HS-27A (cell line): Measurements from ENCODE around the gene PHF20.
"Not testable (repeated sequence)": the region's sequence is repeated elsewhere in the genome, so short reads cannot be mapped to it uniquely, and the experiment has no call there.

Source experiments
- DNase-seq: peaks from one replicate; pipeline ENCODE4 v3.0.0-alpha.2; 2012; ENCODE audit warnings: low read depth, missing footprints

PHF20 gene

DNA sequence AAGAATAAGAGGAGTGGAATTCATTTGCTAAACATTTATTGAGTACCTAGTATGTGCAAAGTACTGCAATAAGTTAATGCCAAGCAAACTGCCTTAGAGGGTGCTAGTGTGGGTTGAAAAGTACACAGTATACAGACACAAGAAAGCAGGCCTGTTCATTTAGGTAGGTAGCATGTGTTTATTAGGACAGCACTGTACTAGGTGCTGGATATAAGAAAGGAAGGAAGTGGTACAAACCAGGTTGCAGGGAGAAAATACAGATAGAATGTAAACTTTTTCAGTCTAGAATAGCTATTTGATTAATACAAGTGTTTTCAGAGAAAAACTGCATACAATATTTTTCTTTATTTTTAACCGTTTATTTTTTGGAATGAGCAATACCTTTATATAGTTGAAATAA lies 68.1 kb downstream of the PHF20 start:
- DNase-seq, result no peak

DNA sequence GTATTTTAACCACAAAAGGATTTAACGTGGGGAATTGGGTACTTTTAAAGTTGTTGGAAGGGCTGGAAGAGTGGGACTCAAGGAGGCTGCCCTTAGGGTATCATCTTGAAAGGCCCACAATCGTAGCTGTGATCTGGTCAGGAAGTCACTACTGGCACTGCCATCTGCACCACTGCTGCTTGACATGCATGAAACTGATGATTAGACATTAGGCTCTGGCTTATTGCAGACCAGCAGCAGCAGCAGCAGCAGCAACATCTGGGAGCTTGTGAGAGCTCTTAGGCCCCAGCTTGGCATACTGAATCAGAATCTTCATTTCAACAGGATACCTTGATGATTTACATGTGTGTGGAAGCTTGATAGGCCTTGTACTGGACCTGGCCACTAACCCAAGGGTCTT lies 68.6 kb downstream of the PHF20 start:
- no peak for DNase-seq

DNA sequence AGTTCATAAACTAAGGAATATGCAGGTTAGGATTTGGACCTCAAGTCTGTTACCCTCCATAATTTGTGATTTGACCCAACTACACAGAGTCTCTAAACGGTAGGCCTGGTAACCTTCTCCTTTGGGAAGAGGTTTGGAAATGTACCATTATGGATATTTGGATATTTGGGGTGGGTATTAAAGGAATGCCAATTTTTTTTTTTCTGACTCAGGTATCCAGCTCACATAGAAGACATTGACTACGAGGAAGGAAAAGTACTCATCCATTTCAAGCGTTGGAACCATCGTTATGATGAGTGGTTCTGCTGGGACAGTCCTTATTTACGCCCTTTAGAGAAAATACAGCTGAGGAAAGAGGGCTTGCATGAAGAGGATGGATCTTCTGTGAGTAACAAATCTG lies 70.5 kb downstream of the PHF20 start:
- no peak for DNase-seq

DNA sequence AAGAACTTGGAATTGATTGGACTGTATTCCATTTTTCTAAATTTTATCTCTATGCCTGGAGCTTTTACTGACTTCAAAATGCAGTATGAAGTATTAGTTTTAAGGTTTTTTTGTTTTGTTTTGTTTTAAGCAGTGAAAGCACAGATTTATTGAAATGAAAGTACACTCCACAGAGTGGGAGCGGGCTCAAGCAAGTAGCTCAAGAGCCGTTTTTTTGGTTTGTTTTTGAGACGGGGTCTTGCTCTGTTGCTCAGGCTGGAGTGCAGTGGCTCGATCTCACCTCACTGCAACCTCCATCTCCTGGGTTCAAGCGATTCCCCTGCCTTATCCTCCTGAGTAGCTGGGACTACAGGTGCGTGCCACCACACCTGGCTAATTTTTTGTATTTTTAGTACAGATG lies 72.1 kb downstream of the PHF20 start:
- DNase-seq, result not testable (repeated sequence)

DNA sequence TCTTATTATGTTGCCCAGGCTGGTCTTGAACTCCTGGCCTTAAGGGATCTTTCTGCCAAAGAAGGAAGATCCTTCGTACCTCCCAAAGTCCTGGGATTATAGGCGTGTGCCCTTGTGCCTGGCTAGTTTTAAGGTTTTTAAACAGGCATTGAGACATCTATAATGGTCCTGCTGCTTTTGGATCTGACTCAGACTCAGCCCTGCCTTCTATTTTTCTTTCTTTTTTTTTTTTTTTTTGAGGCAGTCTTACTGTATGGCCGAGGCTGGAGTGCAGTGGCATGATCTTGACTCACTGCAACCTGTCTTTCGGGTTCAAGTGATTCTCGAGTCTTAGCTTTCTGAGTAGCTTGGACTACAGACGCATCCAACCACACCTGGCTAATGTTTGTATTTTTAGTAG lies 73.7 kb downstream of the PHF20 start:
- no peak for DNase-seq

DNA sequence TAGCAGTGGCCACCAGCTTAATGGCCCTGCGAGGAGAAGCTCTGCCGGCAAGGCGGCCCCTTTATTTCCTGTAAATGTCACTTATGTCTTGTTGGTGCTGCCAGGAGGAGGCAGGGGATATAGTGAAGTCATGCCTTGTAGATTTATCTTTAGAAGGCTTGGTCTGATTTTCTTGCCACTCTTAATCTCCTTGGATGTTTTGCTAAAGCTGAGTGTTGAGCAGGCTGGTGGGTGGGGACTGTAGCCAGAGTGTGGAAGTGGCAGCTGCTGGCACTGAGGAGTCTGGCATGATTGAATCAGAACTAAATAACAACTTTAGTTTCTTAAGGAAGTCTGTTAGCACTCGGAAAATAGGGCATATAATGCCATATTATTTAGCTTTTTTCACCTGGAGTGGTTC lies 77.9 kb downstream of the PHF20 start:
- no peak for DNase-seq

DNA sequence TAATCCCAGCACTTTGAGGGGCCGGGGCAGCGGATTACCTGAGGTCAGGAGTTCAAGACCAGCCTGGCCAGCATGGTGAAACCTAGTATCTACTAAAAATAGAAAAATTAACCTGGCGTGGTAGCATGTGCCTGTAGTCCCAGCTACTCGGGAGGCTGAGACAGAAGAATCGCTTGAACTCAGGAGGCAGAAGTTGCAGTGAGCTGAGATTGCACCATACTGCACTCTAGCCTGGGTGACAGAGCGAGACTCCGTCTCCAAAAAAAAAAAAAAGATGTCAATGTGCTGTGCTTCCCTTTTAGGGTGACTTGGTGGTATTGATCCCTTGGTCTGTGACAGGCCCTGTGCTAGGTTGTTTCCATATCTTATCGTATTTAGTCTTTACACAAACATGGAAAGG lies 79.8 kb downstream of the PHF20 start:
- not testable (repeated sequence) for DNase-seq

DNA sequence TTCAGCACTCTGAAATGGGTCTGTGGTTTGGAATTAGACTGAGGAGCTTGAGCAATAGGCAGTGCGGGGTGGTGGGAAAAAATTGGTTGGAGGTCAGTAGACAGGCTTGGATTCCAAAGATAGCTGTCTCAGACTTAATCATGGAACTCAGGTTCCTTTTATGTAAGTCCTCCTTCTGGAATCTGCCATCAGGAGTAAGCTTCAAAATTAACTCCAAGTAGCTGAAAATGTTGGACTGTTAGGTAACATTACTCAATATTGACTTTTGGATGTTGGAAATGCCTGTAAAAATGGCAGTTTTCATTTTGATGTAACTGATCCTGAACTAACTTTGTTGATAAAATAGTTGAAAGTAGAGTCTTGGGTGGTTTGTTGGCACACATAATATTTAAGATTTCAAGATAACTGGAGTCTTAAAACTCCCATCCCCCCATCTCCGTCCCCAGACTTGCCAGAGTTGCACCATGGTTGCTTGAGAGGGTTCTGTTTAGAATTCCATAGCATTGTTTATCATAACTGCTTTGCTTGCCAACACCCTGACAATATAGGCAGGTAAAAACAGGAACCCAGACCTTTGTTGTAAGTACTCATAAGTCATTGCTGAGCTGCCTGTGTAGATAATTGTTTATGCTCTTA lies 83.0 kb downstream of the PHF20 start:
- DNase-seq, result no peak

DNA sequence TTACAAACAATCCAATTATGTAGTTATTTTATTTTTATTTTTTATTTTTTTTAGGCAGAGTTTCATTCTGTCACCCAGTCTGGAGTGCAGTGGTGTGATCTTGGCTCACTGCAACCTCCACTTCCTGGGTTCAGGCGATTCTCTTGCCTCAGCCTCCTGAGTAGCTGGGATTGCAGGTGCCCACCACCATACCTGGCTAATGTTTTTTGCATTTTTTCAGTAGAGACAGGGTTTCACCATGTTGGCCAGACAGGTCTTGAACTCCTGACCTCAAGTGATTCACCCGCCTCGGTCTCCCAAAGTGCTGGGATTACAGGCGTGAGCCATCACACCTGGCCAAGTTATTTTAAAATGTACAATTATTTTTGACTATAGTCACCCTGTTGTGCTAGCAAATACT lies 83.8 kb downstream of the PHF20 start:
- not testable (repeated sequence) for DNase-seq

DNA sequence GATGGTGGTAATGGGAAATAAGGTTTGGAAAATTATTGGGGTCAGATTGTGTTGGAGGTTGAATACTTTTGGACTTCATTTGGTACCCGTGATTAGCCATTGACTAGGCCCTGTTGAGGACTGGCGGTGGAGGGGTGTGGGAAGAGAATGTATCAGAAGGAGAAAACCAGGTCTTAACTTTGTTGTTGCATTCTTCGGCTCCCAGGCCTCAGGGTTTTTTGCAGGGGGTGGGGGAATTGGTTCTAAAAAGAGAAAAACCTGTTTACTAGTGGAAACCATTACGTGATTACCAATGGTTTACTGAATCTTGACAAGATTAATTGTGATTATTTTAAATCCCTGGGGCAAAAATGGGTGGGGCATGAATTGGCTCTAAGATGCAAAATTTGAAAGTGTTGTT lies 85.1 kb downstream of the PHF20 start:
- DNase-seq, result no peak

DNA sequence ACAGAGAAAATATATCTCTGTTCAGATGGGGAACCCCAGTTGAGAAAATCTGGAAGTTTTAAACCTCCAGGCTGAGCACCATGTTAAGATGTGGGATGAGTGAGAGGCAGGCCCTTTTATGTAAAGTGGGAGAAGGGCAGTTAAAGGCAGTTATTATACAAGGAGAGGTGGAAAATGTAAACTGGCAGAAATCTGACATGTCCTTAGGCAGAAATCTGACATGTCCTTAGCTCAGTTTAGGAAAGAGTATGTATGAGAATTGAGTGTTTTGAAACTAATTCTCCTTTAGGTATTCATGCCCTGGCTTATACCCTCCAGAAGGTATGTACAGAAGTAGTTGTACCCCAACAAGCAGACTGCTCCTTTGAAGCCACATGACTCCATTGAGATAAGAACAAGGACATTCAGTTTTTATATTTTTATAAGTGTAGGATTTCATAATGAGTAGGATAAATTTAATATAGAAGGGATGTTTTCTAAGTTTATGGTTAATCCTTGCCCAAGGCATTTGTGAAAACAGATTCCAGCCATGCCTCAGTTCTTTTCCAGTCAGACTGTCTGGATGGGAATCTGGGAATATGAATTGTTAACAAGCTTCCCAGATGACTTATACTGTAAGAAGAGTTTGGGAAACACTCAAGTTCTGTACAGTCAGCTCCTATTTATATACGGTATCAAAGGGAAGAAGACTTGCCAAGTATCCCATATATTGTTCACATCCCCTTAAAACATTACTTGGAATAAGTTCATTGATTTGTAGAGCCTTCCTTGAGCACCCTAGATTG lies 94.8 kb downstream of the PHF20 start:
- DNase-seq, result no peak

DNA sequence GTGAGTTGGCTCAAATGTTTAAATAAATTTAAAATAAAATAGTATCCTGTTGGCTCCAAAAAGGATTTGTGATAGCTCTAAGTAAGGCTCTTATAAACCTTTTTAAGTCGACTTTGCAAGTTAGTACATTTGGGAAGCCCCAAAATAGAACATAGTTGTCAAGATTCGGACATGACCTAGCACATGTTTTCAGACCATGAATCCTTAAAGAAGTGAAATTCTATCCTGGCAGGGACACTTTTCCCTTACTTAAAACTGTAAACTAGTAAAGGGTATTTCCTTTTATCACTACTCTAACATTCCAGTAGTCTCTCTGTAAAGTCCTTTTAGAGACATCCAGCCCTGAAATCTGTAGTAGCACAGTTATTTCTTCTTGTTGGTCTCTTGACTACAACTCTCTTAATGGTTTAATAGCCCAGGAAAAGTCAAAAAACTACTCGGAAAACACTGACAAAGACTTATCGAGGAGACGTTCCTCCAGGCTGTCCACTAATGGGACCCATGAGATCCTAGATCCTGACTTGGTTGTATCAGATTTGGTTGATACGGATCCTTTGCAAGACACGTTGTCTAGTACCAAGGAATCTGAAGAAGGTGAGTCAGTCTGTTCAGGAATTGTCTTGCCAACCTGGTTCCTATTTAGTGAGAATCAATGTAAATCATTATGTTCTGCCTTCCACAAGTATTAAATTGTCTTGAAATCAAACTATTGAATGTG lies 98.9 kb downstream of the PHF20 start:
- DNase-seq, result no peak

DNA sequence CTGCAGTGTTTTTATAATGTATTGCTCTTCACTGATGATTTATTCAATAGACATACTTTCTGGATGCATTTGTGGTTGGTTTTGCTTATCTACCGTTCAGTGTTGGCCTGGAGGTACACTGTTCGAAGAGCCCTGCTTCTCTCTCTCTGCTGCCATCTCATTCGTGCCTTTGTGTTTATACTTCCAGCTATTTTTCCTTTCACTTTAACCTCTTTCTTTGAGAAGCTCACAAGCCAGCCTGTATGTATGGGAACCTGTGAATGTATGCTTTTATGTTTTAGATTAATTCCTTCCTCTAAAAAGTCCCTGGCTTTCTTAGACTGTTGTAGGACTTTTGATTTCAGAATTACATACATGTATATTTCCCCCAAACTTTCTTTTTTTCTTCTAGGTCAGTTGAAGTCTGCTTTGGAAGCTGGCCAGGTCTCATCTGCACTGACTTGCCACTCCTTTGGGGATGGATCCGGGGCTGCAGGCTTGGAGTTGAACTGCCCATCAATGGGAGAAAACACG lies 99.5 kb downstream of the PHF20 start:
- DNase-seq, result no peak

DNA sequence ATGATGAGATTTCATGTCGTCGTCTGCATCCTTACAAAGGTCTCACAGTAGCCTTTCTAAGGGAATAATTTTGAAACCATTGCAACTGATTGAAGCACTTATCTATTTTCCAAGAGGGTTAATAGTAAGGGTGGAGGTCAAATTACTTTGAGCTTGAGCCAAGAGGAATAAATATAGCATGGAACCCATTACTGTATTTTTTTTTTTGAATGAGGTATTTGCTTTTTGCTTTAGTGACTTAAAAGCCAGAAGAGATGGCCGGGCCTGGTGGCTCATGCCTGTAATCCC lies 104.2 kb downstream of the PHF20 start:
- no peak for DNase-seq

DNA sequence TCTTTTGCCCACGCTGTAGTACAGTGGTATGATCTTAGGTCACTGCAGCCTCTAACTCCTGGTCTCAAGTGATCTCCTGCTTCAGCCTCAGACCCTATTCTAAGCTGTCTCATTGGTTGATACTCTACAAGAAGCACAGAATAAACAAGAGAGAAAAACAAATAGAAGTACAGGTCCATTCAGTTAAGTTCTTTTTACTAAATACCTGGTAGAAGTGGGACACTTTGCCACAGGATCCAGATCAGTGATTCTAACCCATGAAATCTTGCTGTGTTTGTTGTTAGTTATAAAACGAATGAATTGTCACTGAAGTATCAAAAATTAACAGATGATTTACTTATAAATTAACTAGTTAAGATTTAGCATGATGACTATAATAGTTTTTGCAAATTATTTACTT lies 105.8 kb downstream of the PHF20 start:
- no peak for DNase-seq

DNA sequence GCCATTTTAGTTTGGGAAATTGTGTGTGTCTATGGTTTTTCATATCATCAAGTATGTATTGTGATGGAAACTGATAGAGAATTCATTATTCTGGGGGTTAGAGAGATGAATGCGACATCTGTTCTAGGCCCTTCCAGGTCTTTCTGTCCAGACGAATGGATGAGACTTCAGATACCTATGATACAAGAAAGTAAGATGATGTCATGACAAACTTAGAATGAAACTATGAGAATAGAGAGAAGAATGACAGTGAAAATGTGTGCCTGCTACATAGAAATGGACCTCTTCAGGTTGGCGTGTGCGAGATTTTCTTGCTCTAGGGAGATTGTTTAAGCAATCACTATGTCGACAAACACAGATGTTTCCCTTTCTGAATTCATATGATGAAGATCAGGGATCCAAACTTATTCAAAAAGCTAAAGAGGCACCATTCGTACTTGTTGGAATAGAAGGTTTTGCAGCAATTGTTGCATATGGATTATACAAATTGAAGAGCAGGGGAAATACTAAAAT lies 106.4 kb downstream of the PHF20 start:
- no peak for DNase-seq

DNA sequence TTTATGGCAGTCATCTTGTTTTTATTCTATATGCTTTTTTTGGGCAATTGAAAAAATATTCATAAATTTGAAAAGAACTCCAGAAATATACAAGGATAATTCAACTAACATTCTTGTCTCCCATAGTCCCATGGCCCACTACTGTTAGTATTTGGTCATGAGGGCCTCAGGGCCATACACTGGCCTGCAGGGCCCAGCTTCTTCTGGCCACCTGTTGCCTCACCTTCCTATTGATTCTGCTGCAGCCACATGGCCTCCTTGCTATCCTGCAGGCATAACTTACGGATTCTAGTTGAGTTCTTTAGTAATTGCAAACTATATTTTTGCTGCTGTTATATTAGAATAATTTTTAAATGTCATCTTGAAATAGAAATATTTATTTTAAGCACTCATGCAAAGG lies 109.9 kb downstream of the PHF20 start:
- DNase-seq, result no peak

DNA sequence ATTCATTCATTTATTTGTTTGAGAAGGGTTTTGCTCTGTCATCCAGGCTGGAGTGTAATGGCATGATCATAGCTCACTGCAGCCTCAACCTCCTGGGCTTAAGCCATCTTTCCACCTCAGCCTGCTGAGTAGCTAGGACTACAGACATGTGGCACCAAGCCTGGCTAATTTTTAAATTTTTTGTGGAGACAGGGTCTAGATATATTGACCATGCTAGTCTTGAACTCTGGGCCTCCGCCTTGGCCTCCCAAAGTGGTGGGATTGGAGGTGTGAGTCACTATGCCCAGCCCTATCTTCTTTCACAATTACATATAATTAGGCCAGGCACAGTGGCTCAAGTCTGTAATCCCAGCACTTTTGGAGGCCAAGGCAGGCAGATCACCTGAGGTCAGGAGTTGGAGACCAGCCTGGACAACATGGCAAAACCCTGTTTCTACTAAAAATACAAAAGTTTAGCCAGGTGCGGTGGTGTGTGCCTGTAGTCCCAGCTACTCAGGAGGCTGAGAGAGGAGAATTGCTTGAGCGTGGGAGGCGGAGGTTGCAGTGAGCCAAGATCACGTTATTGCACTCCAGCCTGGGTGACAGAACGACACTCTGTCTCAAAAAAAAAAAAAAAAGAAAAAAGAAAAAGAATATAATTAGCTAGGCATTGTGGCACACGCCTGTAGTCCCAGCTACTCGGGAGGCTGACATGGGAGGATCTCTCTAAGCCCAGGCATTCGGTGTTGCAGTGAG lies 110.8 kb downstream of the PHF20 start:
- not testable (repeated sequence) for DNase-seq

DNA sequence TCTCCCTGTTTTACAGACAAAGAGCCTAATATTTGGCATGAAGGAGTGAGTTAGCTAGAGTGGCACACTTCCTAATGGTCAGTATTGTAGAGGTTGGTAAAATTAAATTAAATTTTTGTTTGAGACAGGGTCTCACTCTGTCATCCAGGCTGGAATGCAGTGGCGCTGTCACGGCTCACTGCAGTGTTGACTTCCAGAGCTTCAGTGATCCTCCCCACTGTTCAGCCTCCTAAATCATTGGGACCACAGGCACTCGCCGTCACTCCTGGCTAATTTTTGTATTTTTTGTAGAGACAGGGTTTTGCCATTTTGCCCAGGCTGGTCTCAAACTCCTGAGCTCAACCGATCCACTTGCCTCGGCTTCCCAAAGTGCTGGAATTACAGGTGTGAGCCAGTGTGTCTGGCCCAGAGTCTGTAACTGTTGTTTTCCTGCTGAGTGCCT lies 111.5 kb downstream of the PHF20 start:
- no peak for DNase-seq

DNA sequence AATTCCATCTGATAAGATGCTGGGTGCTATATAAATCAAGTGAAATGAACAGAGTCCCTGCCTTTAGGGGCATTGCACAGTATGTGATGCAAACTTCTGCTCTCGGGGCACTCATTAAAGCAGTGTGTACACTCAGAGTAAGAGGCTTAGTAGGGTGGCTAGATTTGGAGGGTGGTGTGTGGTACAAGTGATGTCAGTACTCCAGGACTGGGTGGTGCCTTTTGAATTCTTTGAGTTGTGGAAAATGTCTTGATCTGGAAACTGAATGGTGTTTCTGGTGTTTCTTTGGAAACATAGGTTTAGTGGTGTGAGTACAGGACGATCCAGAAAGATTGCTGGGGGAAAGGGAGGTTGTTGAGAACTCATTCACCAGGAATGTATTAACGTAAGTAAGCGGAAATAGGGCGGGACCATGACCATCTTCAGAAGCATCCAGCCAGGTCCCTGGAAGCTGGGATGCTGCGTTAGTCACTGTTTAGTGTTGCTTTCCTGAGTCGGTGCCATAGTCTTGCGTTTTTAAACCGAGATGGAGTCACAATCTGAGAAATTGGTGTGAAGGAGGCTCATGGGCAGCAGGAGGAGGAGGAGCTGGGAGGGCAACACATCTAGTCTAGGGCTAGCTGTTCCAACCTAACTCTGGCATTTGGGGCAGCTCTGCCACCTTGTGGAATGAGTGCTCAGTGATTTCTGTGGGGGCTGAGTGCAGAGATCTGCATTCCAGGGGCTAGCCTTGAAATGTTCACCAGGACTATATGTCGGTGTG lies 112.1 kb downstream of the PHF20 start:
- peak; percentile 100 for DNase-seq

DNA sequence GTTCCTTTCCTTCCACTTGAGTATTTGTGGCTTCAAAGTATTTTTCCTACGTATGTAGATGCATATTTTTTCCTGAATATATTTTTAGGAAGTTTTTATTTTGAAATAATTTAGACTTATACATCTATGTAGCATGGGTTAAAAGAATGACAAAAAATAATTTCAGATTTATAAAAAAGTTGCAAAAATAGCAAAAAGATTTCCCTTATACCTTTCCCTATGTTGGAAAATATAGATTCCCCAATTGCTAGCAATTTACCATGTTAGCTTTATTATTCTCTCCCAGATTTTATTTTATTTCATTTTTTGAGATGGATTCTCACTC lies 112.7 kb downstream of the PHF20 start:
- no peak for DNase-seq

DNA sequence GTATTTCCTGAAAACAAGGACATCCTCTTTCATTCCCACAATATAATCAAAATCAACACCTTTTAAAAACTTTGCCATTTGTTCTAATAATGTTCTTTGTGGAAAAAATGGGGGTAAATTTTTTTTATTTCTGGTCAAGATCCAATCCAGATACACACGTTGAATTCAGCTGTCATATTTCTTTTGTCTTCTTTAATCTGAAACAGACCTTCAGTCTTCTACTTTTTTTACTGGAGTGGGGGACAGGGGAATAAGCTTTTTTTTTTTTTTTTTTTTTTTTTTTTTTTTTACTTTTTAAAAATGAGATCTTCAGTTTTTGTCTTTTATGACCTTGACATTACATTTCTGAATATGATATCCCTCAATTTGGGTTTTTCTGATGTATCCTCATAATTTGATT lies 113.4 kb downstream of the PHF20 start:
- no peak for DNase-seq
